ENCODE data around the gene PCGF6.
"Not testable (repeated sequence)": the region's sequence is repeated elsewhere in the genome, so short reads cannot be mapped to it uniquely, and the experiment has no call there.

Gene PCGF6

DNA sequence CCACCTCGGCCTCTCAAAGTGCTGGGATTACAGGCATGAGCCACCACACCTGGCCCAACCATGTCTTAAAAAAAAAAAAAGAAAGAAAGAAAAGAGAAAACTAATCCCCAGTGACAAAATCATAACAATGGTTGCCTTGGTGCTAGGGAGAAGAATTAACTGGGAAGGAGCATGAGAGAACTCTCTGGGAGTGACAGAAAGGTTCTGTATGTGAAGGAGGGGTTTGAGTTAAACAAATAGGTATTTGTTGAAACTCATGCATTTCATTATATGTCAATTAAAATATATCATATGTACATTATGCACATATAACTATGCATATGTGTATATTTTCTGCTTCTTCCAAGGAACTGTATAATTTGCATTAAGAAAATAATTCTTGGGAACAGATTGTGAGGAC lies 40.7 kb downstream of the PCGF6 start:
- no peak for DNase-seq

DNA sequence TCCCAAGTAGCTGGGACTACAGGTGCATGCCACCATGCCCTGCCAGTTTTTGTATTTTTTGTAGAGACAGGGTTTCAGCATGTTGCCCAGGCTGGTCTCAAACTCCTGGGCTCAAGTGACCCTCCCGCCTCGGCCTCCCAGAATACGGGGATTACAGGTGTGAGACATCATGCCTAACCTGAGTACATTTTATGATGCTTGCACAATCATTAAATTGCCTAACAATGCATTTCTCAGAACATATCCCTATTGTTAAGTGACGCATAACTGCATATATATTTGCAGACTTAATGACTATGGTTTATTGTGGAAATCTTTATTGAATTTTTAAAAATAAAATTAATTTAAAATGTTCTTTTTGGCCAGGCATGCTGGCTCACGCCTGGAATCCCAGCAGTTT lies 43.3 kb downstream of the PCGF6 start:
- DNase-seq = no peak

DNA sequence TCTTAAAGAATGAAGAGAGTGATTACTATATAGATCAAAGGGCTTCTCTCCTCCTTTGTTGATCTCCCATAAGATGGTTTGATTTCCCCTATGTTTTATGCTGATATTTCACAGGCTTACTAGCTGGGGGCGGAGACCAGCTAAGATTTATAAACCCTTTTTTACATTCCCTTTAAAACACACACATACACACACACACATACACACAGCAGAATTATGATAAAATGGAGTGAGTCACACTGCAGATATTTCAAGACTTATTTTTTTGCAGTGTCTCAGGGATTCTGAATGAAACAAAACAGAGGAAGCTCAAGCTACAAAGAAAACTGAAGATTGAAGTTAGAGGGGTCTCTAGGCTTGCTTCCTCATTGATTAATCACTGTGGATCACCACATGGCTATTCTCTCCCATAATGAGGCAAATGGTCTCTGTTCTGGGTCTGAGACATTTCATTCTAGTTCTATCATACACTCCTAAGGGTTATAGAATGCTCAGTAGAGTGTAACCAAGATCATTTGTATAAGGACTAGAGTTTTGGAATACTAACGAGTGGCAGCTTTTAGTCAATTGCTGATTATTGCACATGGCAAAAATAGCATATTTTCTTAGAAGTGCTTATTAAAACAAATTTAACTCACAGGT lies 55.4 kb downstream of the PCGF6 start:
- DNase-seq = no peak

DNA sequence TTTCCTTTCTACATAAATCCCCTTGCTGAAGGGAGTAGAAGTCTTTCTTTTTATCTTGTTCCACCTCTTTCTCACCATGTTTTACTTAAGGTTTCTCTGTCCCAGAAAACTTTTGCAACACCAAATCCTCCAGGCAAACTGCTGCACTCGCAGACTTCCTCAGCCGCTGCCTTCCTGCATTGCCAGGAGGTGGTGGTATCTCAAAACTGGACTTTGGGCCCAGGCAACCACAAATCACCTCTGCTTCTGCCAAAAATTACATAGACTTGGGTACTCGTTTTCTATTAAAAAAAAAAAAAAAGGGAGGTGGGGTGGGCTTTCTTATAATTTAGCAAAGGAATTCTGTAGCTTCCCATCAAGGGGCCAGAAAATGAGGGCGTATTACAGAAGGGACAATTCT lies 59.4 kb downstream of the PCGF6 start:
- no peak for DNase-seq

DNA sequence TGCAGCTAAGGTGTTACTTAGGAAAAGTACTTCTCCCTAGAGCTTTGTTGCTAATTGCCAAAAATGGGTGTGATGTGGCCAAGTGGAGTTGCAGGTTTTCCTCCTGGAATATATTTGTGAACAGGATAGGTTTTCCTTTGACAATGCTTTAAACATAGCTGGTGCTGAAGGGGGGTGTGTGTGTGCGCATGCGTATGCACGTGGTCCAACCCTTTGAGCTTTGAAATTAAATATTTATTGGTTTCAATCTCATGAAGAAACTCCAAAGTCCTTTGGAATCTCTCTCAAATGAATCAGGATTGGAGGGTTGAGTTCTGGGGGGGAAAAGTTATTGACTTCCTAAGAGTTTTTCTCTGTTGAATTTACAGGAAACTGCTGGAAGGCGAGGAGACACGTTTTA lies 62.9 kb downstream of the PCGF6 start:
- no peak for DNase-seq

DNA sequence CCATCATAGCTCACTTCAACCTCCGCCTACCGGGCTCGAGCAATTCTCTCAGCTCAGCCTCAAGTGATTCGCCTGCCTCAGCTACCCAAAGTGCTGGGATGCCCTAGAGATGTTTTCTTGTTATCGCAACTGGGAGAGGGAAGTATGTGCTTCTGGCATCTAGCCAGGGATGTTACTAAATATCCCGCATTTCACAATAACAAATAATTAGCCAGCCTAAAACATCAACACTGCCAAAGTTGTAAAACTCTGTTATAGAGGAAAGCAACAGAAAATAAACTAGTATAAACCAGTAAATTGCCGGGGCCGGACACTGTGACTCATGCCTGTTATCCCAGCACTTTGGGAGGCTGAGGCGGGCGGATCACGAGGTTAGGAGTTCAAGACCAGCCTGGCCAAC lies 66.8 kb downstream of the PCGF6 start:
- DNase-seq = peak in 1 of 2 donors; percentile 9

DNA sequence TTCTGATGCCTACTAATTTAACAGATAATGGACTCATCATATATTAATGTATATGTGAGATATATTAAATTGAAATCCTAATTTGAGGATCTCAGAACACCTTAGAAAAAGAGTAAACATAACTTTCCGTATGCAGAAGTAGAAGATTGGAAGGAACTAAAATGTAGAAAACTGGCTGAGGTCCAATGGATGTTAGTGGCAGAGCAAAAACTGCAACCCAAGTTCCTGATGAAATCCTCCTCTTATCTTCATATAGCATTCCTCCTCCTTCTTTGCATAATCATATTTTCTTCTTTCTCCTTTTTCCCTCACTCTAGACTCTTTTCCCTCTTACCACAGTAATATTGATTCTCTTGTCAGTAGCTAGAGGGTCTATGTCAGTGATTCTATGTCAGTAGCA lies 68.0 kb downstream of the PCGF6 start:
- DNase-seq = no peak

DNA sequence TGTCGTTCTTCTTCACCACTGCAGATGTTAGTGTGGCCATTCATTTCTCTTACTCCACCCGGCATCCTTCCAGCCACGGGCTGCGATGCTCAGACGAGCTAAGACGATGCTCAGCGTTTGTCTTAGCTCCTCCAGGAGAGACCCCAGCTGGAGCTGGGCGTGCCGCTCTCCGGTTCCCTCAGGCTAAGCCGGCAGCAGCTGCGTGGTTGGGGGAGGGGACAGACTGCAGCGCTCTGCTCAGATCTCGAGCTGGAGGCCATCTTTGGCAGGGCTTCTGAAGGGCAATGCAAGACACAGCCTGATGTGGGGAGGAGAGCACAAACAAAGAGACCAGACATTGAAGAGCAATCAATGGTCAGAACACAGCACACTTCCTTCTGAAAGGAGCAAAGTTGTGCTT lies 69.2 kb downstream of the PCGF6 start:
- no peak for DNase-seq

DNA sequence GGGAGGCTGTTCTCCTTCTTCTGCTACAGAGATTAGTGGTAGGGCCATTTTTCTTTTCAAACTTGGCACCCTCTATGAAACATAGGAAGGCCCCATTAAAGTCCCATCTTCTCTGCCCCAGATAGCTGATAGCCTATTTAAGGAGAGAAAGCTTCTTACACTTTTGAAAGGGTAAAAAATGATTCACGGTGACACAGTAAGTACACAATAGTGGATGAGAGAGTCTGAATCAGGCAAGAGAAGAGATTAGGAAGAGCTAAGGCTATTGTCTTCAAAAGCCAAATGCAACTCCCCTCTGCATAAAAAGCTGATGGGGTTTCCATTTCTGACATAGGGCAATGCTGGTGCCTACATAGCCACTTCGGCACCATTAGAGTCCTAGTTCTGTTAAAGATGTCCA lies 70.4 kb downstream of the PCGF6 start:
- no peak for DNase-seq

DNA sequence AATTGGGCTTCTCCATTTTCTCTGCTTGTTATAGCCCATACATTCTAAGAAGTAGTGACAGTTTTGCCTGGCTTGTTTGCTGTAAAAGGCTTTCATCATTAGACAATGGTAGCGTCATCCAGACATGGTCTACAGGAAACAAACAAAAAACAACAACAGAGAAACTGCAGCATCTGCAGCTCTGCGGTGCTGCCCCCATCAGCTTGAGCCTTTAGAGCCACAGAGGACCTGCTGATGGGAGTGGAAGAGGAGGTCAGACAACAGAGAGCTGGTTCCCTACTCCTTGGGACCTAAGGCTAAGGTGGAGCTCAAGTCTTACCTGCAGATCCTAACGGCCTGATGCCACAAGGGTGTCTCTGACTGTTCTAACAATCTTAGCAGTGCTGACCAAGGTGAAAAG lies 70.9 kb downstream of the PCGF6 start:
- no peak for DNase-seq

DNA sequence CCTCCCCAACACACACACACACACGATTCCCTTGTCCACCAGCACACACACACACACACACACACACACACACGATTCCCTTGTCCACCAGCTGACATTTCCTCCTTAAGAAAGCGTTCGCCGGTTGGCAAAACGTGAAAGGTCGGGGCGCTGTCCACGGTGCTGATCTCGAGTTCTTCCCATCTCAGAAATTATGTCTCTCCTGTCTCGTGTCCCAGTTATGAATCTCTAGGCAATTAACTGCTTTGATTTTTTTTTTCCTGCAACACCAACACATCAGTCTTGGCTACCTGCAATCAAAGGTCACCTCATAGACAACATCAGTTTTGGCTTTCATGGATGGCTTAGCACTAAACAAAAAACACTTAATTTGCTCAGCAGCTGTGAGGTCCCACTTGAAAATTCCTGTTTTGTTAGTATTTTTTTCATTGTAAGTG lies 72.1 kb downstream of the PCGF6 start:
- peak in 1 of 2 donors; percentile 27 for DNase-seq

DNA sequence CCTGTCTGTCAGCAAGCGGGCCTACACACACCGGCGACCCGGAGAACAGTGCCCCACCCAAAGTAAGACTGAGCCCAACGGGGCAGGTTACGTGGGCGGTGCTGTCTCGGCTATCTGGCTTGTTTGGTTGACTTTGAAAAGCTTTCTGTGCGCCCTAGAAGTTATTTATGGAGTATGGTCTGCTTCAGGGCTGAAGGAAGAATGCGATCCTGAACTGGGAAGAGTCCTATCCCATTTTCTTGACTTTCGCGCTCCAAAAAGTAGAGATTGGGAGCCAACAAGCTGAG lies 72.5 kb downstream of the PCGF6 start:
- DNase-seq = no peak

DNA sequence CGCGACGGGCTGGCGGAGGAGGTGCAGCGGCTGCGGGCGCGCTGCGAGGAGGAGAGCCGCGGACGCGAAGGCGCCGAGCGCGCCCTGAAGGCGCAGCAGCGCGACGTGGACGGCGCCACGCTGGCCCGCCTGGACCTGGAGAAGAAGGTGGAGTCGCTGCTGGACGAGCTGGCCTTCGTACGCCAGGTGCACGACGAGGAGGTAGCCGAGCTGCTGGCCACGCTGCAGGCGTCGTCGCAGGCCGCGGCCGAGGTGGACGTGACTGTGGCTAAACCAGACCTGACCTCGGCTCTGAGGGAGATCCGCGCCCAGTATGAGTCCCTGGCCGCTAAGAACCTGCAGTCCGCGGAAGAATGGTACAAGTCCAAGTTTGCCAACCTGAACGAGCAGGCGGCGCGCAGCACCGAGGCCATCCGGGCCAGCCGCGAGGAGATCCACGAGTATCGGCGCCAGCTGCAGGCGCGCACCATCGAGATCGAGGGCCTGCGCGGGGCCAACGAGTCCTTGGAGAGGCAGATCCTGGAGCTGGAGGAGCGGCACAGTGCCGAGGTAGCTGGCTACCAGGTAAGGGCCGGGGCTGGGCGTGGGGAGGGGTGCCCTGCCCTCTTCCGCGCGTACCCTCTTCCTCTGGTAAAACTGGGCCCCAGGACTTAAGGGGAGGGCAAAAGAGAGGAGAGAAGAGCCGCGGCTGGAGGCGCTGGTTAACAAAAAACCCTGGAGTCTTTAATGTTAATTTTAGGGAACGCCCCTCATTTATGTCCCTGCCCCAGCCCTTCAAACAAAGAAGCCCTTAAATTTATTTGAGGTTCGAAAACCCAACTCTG lies 73.0 kb downstream of the PCGF6 start:
- DNase-seq = no peak

DNA sequence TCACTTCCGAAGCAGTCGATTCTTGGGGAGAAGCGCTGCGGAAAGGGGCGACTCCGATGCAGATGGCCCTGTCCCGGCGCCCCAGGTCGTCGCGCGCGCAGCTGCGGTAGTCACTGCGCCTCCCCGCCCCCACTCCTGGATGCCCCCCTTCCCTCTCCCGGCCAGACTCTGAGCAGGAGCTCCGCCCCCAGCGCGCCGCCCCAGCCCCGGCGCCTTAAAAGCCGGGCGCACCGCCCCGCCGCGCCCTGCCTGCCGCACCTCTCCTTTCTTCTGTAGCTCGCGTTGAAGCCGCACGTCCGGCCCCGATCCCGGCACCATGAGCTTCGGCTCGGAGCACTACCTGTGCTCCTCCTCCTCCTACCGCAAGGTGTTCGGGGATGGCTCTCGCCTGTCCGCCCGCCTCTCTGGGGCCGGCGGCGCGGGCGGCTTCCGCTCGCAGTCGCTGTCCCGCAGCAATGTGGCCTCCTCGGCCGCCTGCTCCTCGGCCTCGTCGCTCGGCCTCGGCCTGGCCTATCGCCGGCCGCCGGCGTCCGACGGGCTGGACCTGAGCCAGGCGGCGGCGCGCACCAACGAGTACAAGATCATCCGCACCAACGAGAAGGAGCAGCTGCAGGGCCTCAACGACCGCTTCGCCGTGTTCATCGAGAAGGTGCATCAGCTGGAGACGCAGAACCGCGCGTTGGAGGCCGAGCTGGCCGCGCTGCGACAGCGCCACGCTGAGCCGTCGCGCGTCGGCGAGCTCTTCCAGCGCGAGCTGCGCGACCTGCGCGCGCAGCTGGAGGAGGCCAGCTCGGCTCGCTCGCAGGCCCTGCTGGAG lies 73.8 kb downstream of the PCGF6 start, which contains the start of gene INA:
Gene INA (plus strand): TSS at position 243 of the 817 bp plus-strand sequence. CDS start 74 bp downstream, at position 317.
- DNase-seq = no peak

DNA sequence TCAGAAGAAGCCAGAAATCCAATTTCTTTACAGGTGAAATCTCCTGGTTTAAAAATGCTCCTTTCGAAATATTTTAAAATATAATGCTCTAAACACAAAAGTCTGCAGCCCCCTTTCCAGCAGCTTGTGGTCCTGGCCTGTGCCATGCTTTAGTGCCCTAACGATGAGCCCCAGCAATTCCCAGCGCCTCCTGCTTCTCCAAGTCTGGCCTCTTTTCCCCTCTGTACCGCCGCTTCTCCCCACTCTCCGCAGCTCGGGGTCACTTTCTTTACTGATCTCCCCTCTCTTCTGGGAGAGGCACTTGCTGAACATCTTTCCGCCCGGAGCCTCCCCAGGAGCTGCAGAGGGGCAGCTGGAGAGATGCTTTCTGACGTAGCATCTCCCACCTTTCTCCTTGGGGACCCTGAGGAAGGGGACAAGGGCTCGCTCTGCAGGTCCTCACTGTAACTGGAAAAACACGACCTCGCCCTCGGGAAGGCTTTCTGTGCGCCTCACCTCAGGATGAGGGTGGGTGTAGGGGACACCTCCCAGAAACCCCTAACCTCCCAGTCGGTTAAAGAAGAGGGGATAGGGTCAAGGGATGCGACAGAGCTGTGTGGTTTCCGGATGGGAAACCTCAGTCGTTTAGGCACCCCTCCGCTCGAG lies 74.6 kb downstream of the PCGF6 start:
- no peak for DNase-seq

DNA sequence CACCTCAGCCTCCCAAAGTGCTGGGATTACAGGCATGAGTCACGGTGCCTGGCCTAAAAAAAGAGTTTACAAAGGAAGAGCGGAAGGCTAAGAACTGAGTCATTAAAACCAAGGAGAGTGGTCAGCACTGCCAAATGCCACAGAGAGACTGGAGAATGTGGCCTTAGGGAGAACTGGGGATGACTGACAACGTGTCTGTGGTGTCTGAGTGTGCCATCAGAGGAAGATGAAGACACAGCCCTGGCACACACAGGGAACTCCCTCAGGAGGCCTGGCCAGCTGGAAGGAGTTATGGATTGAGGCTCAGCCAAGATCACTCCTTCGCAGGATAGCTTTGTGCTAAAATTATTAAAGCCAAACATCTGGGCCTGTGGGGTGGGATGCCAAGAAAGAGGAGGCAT lies 77.9 kb downstream of the PCGF6 start:
- DNase-seq = no peak

DNA sequence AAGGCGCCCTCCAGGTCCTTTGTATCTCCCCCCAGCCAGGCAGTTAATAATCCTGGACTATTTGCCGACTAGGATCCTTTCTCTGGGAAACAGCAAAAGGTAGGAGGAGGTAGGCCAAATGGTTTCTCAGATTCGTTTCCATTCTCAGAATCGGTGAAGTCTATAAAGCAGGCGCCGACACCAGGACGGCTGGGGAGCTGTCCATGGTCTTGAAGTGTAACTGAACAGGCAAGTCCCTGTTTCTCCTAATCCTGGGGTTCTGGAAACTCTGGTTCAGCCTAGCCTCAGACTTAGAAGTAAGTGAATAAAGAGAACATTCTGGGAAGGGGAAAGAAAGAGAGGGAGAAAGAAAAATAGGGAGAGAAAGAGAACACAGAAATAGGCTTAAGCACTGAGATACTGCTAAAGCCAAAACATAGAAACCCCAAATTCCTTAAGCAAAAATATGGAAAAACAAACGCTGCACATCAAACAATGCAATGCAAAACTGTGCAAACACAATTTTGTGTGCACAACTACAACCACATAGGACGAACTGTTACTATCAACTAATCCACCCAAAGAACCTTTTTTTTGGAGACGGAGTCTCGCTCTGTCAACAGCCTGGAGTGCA lies 85.1 kb downstream of the PCGF6 start:
- DNase-seq = peak in 1 of 2 donors; percentile 17

DNA sequence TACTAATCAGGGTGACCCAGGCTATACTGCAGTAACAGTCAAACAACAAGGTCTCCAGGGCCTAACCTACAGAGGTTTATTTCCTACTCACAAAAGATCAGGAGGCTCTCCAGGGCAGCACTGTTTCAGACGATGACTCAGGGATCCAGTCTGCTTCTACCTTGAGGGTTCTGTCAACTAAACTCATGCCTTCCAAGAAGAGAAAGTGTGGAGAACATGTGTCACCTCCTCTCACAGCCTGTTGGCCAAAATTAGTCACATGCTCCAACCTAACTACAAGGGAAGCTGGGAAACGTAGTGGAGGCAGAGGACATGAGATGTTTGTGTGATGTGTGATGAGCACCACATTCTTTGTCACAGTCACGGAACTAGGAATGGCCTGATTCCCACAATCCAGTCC lies 88.7 kb downstream of the PCGF6 start:
- DNase-seq = no peak

DNA sequence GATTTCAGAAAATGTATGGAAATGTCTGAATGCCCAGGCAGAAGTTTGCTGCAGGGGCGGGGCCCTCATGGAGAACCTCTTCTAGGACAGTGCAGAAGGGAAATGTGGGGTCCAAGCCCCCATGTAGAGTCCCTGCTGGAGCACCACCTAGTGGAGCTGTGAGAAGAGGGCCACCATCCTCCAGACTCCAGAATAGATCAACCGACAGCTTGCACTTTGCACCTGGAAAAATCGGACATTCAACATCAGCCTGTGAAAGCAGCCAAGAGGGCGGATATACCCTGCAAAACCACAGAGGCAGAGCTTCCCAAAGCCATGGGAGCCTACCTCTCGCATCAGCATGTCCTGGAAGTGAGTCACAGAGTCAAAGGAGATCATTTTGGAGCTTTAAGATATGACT lies 91.0 kb downstream of the PCGF6 start:
- DNase-seq = no peak

DNA sequence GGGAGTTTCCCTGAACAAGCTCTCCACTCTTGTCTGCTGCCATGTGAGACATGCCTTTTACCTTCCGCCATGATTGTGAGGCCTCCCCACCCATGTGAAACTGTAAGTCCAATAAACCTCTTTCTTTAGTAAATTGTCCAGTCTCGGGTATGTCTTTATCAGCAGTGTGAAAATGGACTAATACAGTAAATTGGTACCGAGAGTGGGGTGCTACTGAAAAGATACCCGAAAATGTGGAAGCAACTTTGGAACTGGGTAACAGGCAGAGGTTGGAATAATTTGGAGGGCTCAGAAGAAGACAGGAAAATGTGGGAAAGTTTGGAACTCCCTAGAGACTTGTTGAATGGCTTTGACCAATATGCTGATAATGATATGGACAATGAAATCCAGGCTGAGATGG lies 92.0 kb downstream of the PCGF6 start:
- DNase-seq = not testable (repeated sequence)

DNA sequence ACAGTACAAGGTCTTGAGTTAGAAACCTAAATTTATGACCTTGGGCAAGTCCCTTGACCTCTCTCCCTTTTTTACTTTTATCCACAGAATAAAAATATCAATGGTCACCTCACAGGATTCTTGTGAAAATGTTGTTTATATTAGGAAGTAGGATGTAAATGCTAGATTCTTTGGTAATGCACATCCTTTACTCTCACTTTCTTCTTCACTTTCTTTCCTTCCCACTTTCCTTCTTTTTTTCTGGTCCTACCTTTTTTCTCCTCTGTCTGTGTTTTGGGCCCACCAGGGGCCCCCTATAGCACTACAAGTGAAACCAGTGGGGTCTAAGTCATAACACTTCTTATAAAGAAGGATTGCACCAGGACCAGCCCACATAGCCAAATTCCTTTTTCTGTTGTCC lies 93.1 kb downstream of the PCGF6 start:
- DNase-seq = no peak

DNA sequence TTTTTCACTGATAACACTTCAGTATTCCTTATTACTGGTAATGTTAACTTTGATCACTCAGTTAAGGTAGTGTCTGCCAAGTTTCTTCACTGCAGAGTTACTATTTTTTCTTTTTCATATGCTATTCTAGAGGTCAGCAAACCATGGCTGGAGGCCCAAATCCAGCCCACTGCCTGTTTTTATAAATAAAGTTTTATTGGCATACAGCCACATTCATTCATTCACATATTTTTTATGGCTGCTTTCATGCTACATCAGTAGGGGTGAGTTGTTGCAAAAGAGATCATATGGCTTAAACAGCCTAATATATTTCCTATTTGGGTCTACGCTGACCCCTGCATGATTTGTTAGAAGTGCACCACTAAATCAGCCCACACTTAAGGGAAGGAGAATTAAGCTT lies 94.3 kb downstream of the PCGF6 start:
- no peak for DNase-seq
